Loucy (cell line): Measurements from ENCODE around the gene TEX2.

Source experiments
- EZH2phosphoT487 ChIP-seq: fragments of 200-600 bp; IDR thresholded peaks from 2 replicates; pipeline ENCODE4 v1.6.1; 2018; ENCODE audit warnings: antibody characterized with exemption, mild to moderate bottlenecking, moderate library complexity, borderline replicate concordance
- TF ChIP-seq, protein P1 (sequence below): fragments of 200-600 bp; sonication (generic); conservative IDR thresholded peaks from 2 replicates; pipeline ENCODE4 v1.5.1; 2014; ENCODE audit warnings: mild to moderate bottlenecking, antibody characterized with exemption, low read length

DNA sequence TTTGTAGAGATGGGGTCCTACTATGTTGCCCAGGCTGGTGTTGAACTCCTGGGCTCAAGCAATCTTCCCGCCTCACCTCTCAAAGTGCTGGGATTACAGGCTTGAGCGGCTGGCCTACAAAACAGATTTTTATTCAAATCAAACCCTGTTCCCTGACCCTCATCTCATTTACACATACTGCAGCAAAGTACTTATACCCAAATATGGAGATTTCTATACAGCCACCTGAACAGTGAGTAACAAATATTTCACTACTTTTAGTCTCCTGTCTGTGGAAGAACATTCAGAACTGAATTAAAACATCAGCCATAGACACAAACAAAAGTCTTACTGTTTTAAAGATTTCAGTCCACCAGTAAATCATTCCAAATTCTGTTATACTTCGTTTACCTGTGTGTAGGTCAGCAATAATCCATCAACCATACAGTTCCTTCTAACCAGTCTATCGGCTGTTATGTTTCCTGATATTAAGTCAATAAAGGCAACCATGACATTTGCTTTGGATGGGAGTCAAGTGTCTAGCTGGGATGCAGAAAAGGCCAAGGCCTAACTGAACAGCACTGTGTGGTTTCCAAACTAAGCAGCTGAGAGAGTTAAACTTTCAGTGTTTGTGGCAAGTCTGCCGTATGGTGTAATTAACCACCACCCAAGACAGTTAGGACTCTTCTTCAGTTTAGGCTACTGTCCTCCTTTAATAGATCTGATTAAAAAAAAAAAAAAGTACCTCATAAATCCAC, 155.4 kb downstream of the TEX2 start:
- TF ChIP-seq, protein P1, sequence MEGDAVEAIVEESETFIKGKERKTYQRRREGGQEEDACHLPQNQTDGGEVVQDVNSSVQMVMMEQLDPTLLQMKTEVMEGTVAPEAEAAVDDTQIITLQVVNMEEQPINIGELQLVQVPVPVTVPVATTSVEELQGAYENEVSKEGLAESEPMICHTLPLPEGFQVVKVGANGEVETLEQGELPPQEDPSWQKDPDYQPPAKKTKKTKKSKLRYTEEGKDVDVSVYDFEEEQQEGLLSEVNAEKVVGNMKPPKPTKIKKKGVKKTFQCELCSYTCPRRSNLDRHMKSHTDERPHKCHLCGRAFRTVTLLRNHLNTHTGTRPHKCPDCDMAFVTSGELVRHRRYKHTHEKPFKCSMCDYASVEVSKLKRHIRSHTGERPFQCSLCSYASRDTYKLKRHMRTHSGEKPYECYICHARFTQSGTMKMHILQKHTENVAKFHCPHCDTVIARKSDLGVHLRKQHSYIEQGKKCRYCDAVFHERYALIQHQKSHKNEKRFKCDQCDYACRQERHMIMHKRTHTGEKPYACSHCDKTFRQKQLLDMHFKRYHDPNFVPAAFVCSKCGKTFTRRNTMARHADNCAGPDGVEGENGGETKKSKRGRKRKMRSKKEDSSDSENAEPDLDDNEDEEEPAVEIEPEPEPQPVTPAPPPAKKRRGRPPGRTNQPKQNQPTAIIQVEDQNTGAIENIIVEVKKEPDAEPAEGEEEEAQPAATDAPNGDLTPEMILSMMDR: no peak
- no peak for TF ChIP-seq EZH2phosphoT487
